Gastroesophageal sphincter (tissue), 3 donors: ENCODE data around the gene MTARC2.

Experiments used
- CTCF ChIP-seq, 4 experiments: fragments of 200-600 bp in 2 of 4; fragments of 450-650 bp in 2 of 4; sonication (generic) in 1 of 4; IDR thresholded peaks; one replicate each; pipeline ENCODE4 v1.5.1; 2017 to 2019; ENCODE audit warnings: antibody characterized with exemption in 4 of 4, mild to moderate bottlenecking in 2 of 4, moderate library complexity in 2 of 4
- EP300 ChIP-seq: sonication (generic); formaldehyde crosslinking; IDR thresholded peaks from one replicate; pipeline ENCODE4 v1.6.1; 2017; ENCODE audit warnings: antibody characterized with exemption, mild to moderate bottlenecking

- TF ChIP-seq EP300 (no peak), CTCF (IDR thresholded peaks at IDR 0.05) (no peak)
Measured at GRCh38 chr1:220706480-220706879, 41.6 kb upstream of the MTARC2 start.
